ENCODE results near the gene PRDM11.
"Not testable (repeated sequence)": the region's sequence is repeated elsewhere in the genome, so short reads cannot be mapped to it uniquely, and the experiment has no call there.

PRDM11 gene

GRCh38 chr11:45238724-45239123 is 92.3 kb downstream of the PRDM11 start:
- Histone ChIP-seq H3K9ac (ENCODE audit: low read length in 5 of 5) (no peak overlapping the region), H3K9me3 (ENCODE audit: control insufficient read depth in 5 of 5, low read length in 5 of 5) (peaks cover 0 to 6% (median 4%) of the 10 kb centered on the region in 5 donors), H3K4me3 (ENCODE audit: low read depth in 1 of 5, low read length in 5 of 5) (no peak overlapping the region), H3K27me3 (ENCODE audit: control insufficient read depth in 5 of 5, insufficient read depth in 4 of 5, low read length in 5 of 5) (peaks cover 3 to 13% (median 10%) of the 10 kb centered on the region in 5 donors), H3K4me1 (ENCODE audit: control insufficient read depth in 5 of 5, insufficient read depth in 5 of 5, low read length in 5 of 5) (no peaks in the 10 kb centered on the region), H3K27ac (ENCODE audit: low read depth, low read length) (no peak overlapping the region), H3K36me3 (ENCODE audit: control insufficient read depth in 5 of 5, insufficient read depth in 5 of 5, low read length in 5 of 5) (no peaks in the 10 kb centered on the region)

GRCh38 chr11:45239733-45240132 is 93.3 kb downstream of the PRDM11 start:
- no peaks in the 10 kb centered on the region for H3K4me1 ChIP-seq (ENCODE audit: control insufficient read depth in 5 of 5, insufficient read depth in 5 of 5, low read length in 5 of 5)
- H3K27me3 ChIP-seq (ENCODE audit: control insufficient read depth in 5 of 5, insufficient read depth in 4 of 5, low read length in 5 of 5), result peaks cover 3 to 13% (median 10%) of the 10 kb centered on the region in 5 donors
- H3K27ac ChIP-seq (ENCODE audit: low read depth, low read length), result no peak overlapping the region
- no peak overlapping the region for H3K4me3 ChIP-seq (ENCODE audit: low read depth in 1 of 5, low read length in 5 of 5)
- no peaks in the 10 kb centered on the region for H3K36me3 ChIP-seq (ENCODE audit: control insufficient read depth in 5 of 5, insufficient read depth in 5 of 5, low read length in 5 of 5)
- H3K9ac ChIP-seq (ENCODE audit: low read length in 5 of 5), result no peak overlapping the region
- peaks cover 0 to 6% (median 4%) of the 10 kb centered on the region in 5 donors for H3K9me3 ChIP-seq (ENCODE audit: control insufficient read depth in 5 of 5, low read length in 5 of 5)

- Histone ChIP-seq H3K27ac (ENCODE audit: low read depth, low read length) (no peak overlapping the region), H3K27me3 (ENCODE audit: control insufficient read depth in 5 of 5, insufficient read depth in 4 of 5, low read length in 5 of 5) (peaks cover 0 to 2% (median 0%) of the 10 kb centered on the region in 5 donors), H3K4me1 (ENCODE audit: control insufficient read depth in 5 of 5, insufficient read depth in 5 of 5, low read length in 5 of 5) (no peaks in the 10 kb centered on the region), H3K4me3 (ENCODE audit: low read depth in 1 of 5, low read length in 5 of 5) (no peak overlapping the region), H3K9ac (ENCODE audit: low read length in 5 of 5) (no peak overlapping the region), H3K9me3 (ENCODE audit: control insufficient read depth in 5 of 5, low read length in 5 of 5) (peaks cover 0 to 6% (median 4%) of the 10 kb centered on the region in 5 donors), H3K36me3 (ENCODE audit: control insufficient read depth in 5 of 5, insufficient read depth in 5 of 5, low read length in 5 of 5) (no peaks in the 10 kb centered on the region)
These were observed 97.5 kb downstream of the PRDM11 start for GRCh38 chr11:45243967-45244366.

GRCh38 chr11:45245218-45246045 is 99.0 kb downstream of the PRDM11 start:
- no peak overlapping the region for H3K27ac ChIP-seq (ENCODE audit: low read depth, low read length)
- H3K36me3 ChIP-seq (ENCODE audit: control insufficient read depth in 5 of 5, insufficient read depth in 5 of 5, low read length in 5 of 5), result no peaks in the 10 kb centered on the region
- H3K27me3 ChIP-seq (ENCODE audit: control insufficient read depth in 5 of 5, insufficient read depth in 4 of 5, low read length in 5 of 5), result peaks cover 0 to 2% (median 0%) of the 10 kb centered on the region in 5 donors
- no peaks in the 10 kb centered on the region for H3K9me3 ChIP-seq (ENCODE audit: control insufficient read depth in 5 of 5, low read length in 5 of 5)
- no peak overlapping the region for H3K4me3 ChIP-seq (ENCODE audit: low read depth in 1 of 5, low read length in 5 of 5)
- no peaks in the 10 kb centered on the region for H3K4me1 ChIP-seq (ENCODE audit: control insufficient read depth in 5 of 5, insufficient read depth in 5 of 5, low read length in 5 of 5)
- no peak overlapping the region for H3K9ac ChIP-seq (ENCODE audit: low read length in 5 of 5)

GRCh38 chr11:45246241-45246640 is 99.8 kb downstream of the PRDM11 start:
- H3K9ac ChIP-seq (ENCODE audit: low read length in 5 of 5), result no peak overlapping the region
- H3K27ac ChIP-seq (ENCODE audit: low read depth, low read length), result no peak overlapping the region
- H3K36me3 ChIP-seq (ENCODE audit: control insufficient read depth in 5 of 5, insufficient read depth in 5 of 5, low read length in 5 of 5), result no peaks in the 10 kb centered on the region
- peaks cover 0 to 2% (median 0%) of the 10 kb centered on the region in 5 donors for H3K27me3 ChIP-seq (ENCODE audit: control insufficient read depth in 5 of 5, insufficient read depth in 4 of 5, low read length in 5 of 5)
- H3K4me3 ChIP-seq (ENCODE audit: low read depth in 1 of 5, low read length in 5 of 5), result no peak overlapping the region
- no peaks in the 10 kb centered on the region for H3K9me3 ChIP-seq (ENCODE audit: control insufficient read depth in 5 of 5, low read length in 5 of 5)
- no peaks in the 10 kb centered on the region for H3K4me1 ChIP-seq (ENCODE audit: control insufficient read depth in 5 of 5, insufficient read depth in 5 of 5, low read length in 5 of 5)

GRCh38 chr11:45247433-45247832 is 101.0 kb downstream of the PRDM11 start:
- no peak overlapping the region for H3K4me3 ChIP-seq (ENCODE audit: low read depth in 1 of 5, low read length in 5 of 5)
- no peaks in the 10 kb centered on the region for H3K36me3 ChIP-seq (ENCODE audit: control insufficient read depth in 5 of 5, insufficient read depth in 5 of 5, low read length in 5 of 5)
- no peaks in the 10 kb centered on the region for H3K4me1 ChIP-seq (ENCODE audit: control insufficient read depth in 5 of 5, insufficient read depth in 5 of 5, low read length in 5 of 5)
- H3K9me3 ChIP-seq (ENCODE audit: control insufficient read depth in 5 of 5, low read length in 5 of 5), result no peaks in the 10 kb centered on the region
- H3K27me3 ChIP-seq (ENCODE audit: control insufficient read depth in 5 of 5, insufficient read depth in 4 of 5, low read length in 5 of 5), result peaks cover 0 to 9% (median 7%) of the 10 kb centered on the region in 5 donors
- no peak overlapping the region for H3K27ac ChIP-seq (ENCODE audit: low read depth, low read length)
- no peak overlapping the region for H3K9ac ChIP-seq (ENCODE audit: low read length in 5 of 5)

- H3K27me3 ChIP-seq (ENCODE audit: control insufficient read depth in 5 of 5, insufficient read depth in 4 of 5, low read length in 5 of 5), result peaks cover 0 to 11% (median 7%) of the 10 kb centered on the region in 5 donors
- no peaks in the 10 kb centered on the region for H3K4me1 ChIP-seq (ENCODE audit: control insufficient read depth in 5 of 5, insufficient read depth in 5 of 5, low read length in 5 of 5)
- no peak overlapping the region for H3K4me3 ChIP-seq (ENCODE audit: low read depth in 1 of 5, low read length in 5 of 5)
- no peak overlapping the region for H3K9ac ChIP-seq (ENCODE audit: low read length in 5 of 5)
- no peaks in the 10 kb centered on the region for H3K9me3 ChIP-seq (ENCODE audit: control insufficient read depth in 5 of 5, low read length in 5 of 5)
- H3K27ac ChIP-seq (ENCODE audit: low read depth, low read length), result no peak overlapping the region
- no peaks in the 10 kb centered on the region for H3K36me3 ChIP-seq (ENCODE audit: control insufficient read depth in 5 of 5, insufficient read depth in 5 of 5, low read length in 5 of 5)
These were observed 102.1 kb downstream of the PRDM11 start for GRCh38 chr11:45248501-45249011.

- H3K27ac ChIP-seq (ENCODE audit: low read depth, low read length); H3K9me3 ChIP-seq (ENCODE audit: control insufficient read depth in 5 of 5, low read length in 5 of 5); H3K4me3 ChIP-seq (ENCODE audit: low read depth in 1 of 5, low read length in 5 of 5); H3K9ac ChIP-seq (ENCODE audit: low read length in 5 of 5); H3K4me1 ChIP-seq (ENCODE audit: control insufficient read depth in 5 of 5, insufficient read depth in 5 of 5, low read length in 5 of 5); H3K36me3 ChIP-seq (ENCODE audit: control insufficient read depth in 5 of 5, insufficient read depth in 5 of 5, low read length in 5 of 5): not testable (repeated sequence)
- H3K27me3 ChIP-seq (ENCODE audit: control insufficient read depth in 5 of 5, insufficient read depth in 4 of 5, low read length in 5 of 5), result peaks cover 0 to 18% (median 7%) of the 10 kb centered on the region in 5 donors
These were observed 102.9 kb downstream of the PRDM11 start for GRCh38 chr11:45249372-45249771.

- Histone ChIP-seq H3K4me3 (ENCODE audit: low read depth in 1 of 5, low read length in 5 of 5) (no peak overlapping the region), H3K27me3 (ENCODE audit: control insufficient read depth in 5 of 5, insufficient read depth in 4 of 5, low read length in 5 of 5) (peaks cover 0 to 18% (median 7%) of the 10 kb centered on the region in 5 donors), H3K9ac (ENCODE audit: low read length in 5 of 5) (no peak overlapping the region), H3K36me3 (ENCODE audit: control insufficient read depth in 5 of 5, insufficient read depth in 5 of 5, low read length in 5 of 5) (no peaks in the 10 kb centered on the region), H3K4me1 (ENCODE audit: control insufficient read depth in 5 of 5, insufficient read depth in 5 of 5, low read length in 5 of 5) (no peaks in the 10 kb centered on the region), H3K9me3 (ENCODE audit: control insufficient read depth in 5 of 5, low read length in 5 of 5) (no peaks in the 10 kb centered on the region), H3K27ac (ENCODE audit: low read depth, low read length) (no peak overlapping the region)
These were observed 103.7 kb downstream of the PRDM11 start for GRCh38 chr11:45250035-45250718.
